HCT116 (cell line): ENCODE results near the gene TMEM131. TPM values are rescaled to one million over a fixed set of nuclear protein-coding genes. Genes with fewer than 3 reads are reported as not detected.

Experiments used
- ATAC-seq: fragments of 200-7000 bp; cut with Tn5 transposase; 2 replicates; pipeline ENCODE4 v1.9.1; 2020; ENCODE audit warnings: mild to moderate bottlenecking, moderate library complexity
- BruUV-seq: library from RNA; stranded (reverse); fragments of 400-500 nt; replicated peaks from 2 replicates; lab custom pipeline; 2021; lab: Mats Ljungman, UMichigan
- CTCF ChIA-PET: fragments of 300-600 bp; sonication (Branson Sonifier 250); formaldehyde crosslinking; loops from one replicate; lab custom pipeline; 2021; ENCODE audit warnings: antibody characterized with exemption; lab: Charles Lee
- POLR2A ChIA-PET: fragments of 300-600, 350-600 bp; sonication (Branson Sonifier 250); formaldehyde crosslinking; loops from one replicate; lab custom pipeline; 2021; ENCODE audit warnings: antibody characterized with exemption; lab: Charles Lee
- RAD21 ChIA-PET, 2 experiments: fragments of 300-600 bp; sonication (Branson Sonifier 250); formaldehyde crosslinking; loops; one replicate each; lab custom pipeline; 2023; ENCODE audit warnings: low total read pairs in 2 of 2; ENCODE audit not compliant: uncharacterized antibody in 2 of 2, unreplicated experiment in 2 of 2, low non-redundant PET in 1 of 2; lab: Charles Lee
- DNase-seq: peaks from one replicate; pipeline ENCODE4 v3.0.0-alpha.2; 2010; ENCODE audit warnings: low read depth, low spot score
- H2AFZ ChIP-seq: fragments of 200-600 bp; shearing (Covaris generic), sonication (generic); 2 replicates; pipeline ENCODE4 v1.6.1; 2017; ENCODE audit warnings: low read depth, mixed run types, mixed read lengths, antibody characterized with exemption, low read length; ENCODE audit not compliant: poor library complexity, severe bottlenecking
- H3K27ac ChIP-seq: 2 replicates; pipeline ENCODE4 v1.5.1; 2012; ENCODE audit warnings: low read depth, low read length
- H3K27me3 ChIP-seq: fragments of 200-600 bp; sonication (generic); 2 replicates; pipeline ENCODE4 v1.6.1; 2016; ENCODE audit warnings: mixed run types, low read length, mixed read lengths; ENCODE audit not compliant: insufficient read depth
- H3K36me3 ChIP-seq, 2 experiments: fragments of 200-500 bp in 1 of 2; fragments of 200-600 bp in 1 of 2; sonication (Bioruptor generic) in 1 of 2; sonication (generic) in 1 of 2; 2 replicates each; pipeline versions ENCODE4 v1.5.1 to v1.6.1; 2014 to 2016; ENCODE audit warnings: low read length in 2 of 2, inconsistent platforms in 1 of 2, mixed read lengths in 1 of 2, mixed run types in 1 of 2; ENCODE audit not compliant: insufficient read depth in 2 of 2, control insufficient read depth in 1 of 2
- H3K4me1 ChIP-seq, 2 experiments: fragments of 200-600 bp in 1 of 2; sonication (generic) in 1 of 2; 2 replicates each; pipeline versions ENCODE4 v1.5.1 to v1.6.1; 2012 to 2017; ENCODE audit warnings: low read length in 2 of 2, inconsistent platforms in 1 of 2, mild to moderate bottlenecking in 1 of 2, mixed read lengths in 1 of 2, mixed run types in 1 of 2, moderate library complexity in 1 of 2; ENCODE audit not compliant: insufficient read depth in 2 of 2, control insufficient read depth in 1 of 2
- H3K4me2 ChIP-seq: fragments of 200-600 bp; sonication (generic); 2 replicates; pipeline ENCODE4 v1.6.1; 2017; ENCODE audit warnings: mixed run types, low read length, mixed read lengths
- H3K4me3 ChIP-seq, 2 experiments: fragments of 200-600 bp in 1 of 2; sonication (generic) in 1 of 2; replicated peaks in 1 of 2; 2 replicates each; pipeline ENCODE4 v1.5.1; 2011 to 2016; ENCODE audit warnings: low read length in 2 of 2, control low read depth in 1 of 2, low read depth in 1 of 2, mild to moderate bottlenecking in 1 of 2, mixed read lengths in 1 of 2, mixed run types in 1 of 2
- H3K79me2 ChIP-seq: fragments of 200-600 bp; sonication (generic); 2 replicates; pipeline ENCODE4 v1.6.1; 2017; ENCODE audit warnings: mild to moderate bottlenecking, mixed run types, low read length, moderate library complexity, mixed read lengths; ENCODE audit not compliant: insufficient read depth
- H3K9ac ChIP-seq: fragments of 200-600 bp; sonication (generic); 2 replicates; pipeline ENCODE4 v1.6.1; 2016; ENCODE audit warnings: low read length, mixed read lengths
- H3K9me2 ChIP-seq: fragments of 200-600 bp; sonication (generic), shearing (Covaris generic); 2 replicates; pipeline ENCODE4 v1.6.1; 2017; ENCODE audit warnings: mixed run types, mild to moderate bottlenecking, moderate library complexity; ENCODE audit not compliant: insufficient read depth
- H3K9me3 ChIP-seq, 2 experiments: fragments of 200-500 bp in 1 of 2; fragments of 200-600 bp in 1 of 2; sonication (Bioruptor generic) in 1 of 2; sonication (generic) in 1 of 2; 2 replicates each; pipeline ENCODE4 v1.6.1; 2014 to 2017; ENCODE audit warnings: low read length in 2 of 2, mixed read lengths in 2 of 2, inconsistent platforms in 1 of 2, low read depth in 1 of 2, mild to moderate bottlenecking in 1 of 2, mixed run types in 1 of 2, moderate library complexity in 1 of 2; ENCODE audit not compliant: control insufficient read depth in 1 of 2, insufficient read depth in 1 of 2
- H4K20me1 ChIP-seq: fragments of 200-600 bp; sonication (generic), shearing (Covaris generic); 2 replicates; pipeline ENCODE4 v1.6.1; 2017; ENCODE audit warnings: mixed run types, mild to moderate bottlenecking, moderate library complexity; ENCODE audit not compliant: insufficient read depth
- ELF1 ChIP-seq: IDR thresholded peaks from 2 replicates; pipeline ENCODE4 v1.6.1; 2012; ENCODE audit warnings: low read depth, borderline replicate concordance
- EZH2phosphoT487 ChIP-seq: fragments of 200-600 bp; IDR thresholded peaks from 2 replicates; pipeline ENCODE4 v1.6.1; 2018; ENCODE audit warnings: antibody characterized with exemption, borderline replicate concordance
- SP1 ChIP-seq: IDR thresholded peaks from 2 replicates; pipeline ENCODE4 v1.6.1; 2012; ENCODE audit warnings: low read depth
- YY1 ChIP-seq: IDR thresholded peaks from 2 replicates; pipeline ENCODE4 v1.6.1; 2011; ENCODE audit warnings: low read length, low read depth, moderate library complexity, mild to moderate bottlenecking; ENCODE audit not compliant: insufficient replicate concordance; ENCODE audit errors: extremely low read depth
- intact Hi-C: fragments of 100-400 bp; cut with micrococcal nuclease; formaldehyde crosslinking; loops from 2 replicates; pipeline ENCODE4 v1.10.0; 2022
- total RNA-seq: library from RNA; stranded (reverse); gene quantifications from one replicate; pipeline ENCODE4 v1.2.1, GENCODE V29; 2021; ENCODE audit not compliant: unreplicated experiment
- TF ChIP-seq, protein P1 (sequence below): IDR thresholded peaks from 2 replicates; pipeline ENCODE4 v1.6.1; 2012
- TF ChIP-seq, protein P2 (sequence below), 3 experiments: fragments of 200-600 bp in 1 of 3; sonication (generic) in 1 of 3; IDR thresholded peaks in 2 of 3; conservative IDR thresholded peaks in 1 of 3; 2 replicates each; pipeline ENCODE4 v1.5.1; 2012 to 2017; ENCODE audit warnings: low read depth in 2 of 3, low read length in 2 of 3, antibody characterized with exemption in 1 of 3, borderline replicate concordance in 1 of 3, control low read depth in 1 of 3, mild to moderate bottlenecking in 1 of 3, mixed read lengths in 1 of 3, mixed run types in 1 of 3, moderate library complexity in 1 of 3; ENCODE audit not compliant: insufficient read depth in 1 of 3

Gene TMEM131
- total RNA-seq, 1 experiment from 2014 or later, result 51.5 TPM

DNA sequence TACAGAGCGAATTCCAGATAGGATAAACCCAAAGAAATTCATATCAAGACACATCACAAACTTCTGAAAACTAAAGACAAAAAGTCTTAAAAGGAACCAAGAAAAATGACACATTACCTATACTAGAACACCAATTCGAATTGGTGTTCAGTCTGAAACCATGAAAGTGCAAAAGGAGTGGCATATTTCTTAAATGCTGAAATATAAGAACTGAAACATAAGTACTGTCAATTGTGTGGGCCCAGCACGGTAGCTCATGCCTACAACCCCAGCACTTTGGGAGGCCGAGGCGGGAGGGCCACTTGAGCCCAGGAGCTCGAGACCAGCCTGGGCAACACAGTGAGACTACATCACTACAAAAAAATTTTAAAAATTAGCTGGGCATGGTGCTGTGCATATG lies 43.4 kb downstream of the TMEM131 start:
- DNase-seq, result no peak
- no peak overlapping the region for H3K9ac ChIP-seq
- ATAC-seq, result no peak
- H3K4me1 ChIP-seq, result peaks cover 0 to 25% of the 10 kb centered on the region in 2 experiments; a peak in 3 of 4 replicates
- POLR2A ChIA-PET, result no interaction called here
- RAD21 ChIA-PET, result no interaction called here
- H4K20me1 ChIP-seq, result peaks cover 4% of the 10 kb centered on the region; the same call in 1 of the 2 replicates
- H3K4me2 ChIP-seq, result no peak overlapping the region
- no peaks in the 10 kb centered on the region for H3K36me3 ChIP-seq
- H3K9me2 ChIP-seq, result no peaks in the 10 kb centered on the region
- intact Hi-C loops, result no loop called here
- H3K27me3 ChIP-seq, result no peaks in the 10 kb centered on the region
- CTCF ChIA-PET, result no interaction called here
- no peak overlapping the region for H3K27ac ChIP-seq
- no peak overlapping the region for H3K4me3 ChIP-seq
- H3K9me3 ChIP-seq, result no peaks in the 10 kb centered on the region
- H2AFZ ChIP-seq, result no peak overlapping the region
- TF ChIP-seq SP1 (no peak), ELF1 (no peak), YY1 (no peak), EZH2phosphoT487 (no peak)
- TF ChIP-seq, protein P1, sequence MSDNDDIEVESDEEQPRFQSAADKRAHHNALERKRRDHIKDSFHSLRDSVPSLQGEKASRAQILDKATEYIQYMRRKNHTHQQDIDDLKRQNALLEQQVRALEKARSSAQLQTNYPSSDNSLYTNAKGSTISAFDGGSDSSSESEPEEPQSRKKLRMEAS, result no peak
- TF ChIP-seq, protein P2, sequence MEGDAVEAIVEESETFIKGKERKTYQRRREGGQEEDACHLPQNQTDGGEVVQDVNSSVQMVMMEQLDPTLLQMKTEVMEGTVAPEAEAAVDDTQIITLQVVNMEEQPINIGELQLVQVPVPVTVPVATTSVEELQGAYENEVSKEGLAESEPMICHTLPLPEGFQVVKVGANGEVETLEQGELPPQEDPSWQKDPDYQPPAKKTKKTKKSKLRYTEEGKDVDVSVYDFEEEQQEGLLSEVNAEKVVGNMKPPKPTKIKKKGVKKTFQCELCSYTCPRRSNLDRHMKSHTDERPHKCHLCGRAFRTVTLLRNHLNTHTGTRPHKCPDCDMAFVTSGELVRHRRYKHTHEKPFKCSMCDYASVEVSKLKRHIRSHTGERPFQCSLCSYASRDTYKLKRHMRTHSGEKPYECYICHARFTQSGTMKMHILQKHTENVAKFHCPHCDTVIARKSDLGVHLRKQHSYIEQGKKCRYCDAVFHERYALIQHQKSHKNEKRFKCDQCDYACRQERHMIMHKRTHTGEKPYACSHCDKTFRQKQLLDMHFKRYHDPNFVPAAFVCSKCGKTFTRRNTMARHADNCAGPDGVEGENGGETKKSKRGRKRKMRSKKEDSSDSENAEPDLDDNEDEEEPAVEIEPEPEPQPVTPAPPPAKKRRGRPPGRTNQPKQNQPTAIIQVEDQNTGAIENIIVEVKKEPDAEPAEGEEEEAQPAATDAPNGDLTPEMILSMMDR (IDR thresholded peaks at IDR 0.05 in 2 of 3, conservative IDR thresholded peaks at IDR 0.05 in 1 of 3; ENCODE audit: borderline replicate concordance in 1 of 3, insufficient read depth in 1 of 3, low read depth in 2 of 3, low read length in 2 of 3), result no peak
- H3K79me2 ChIP-seq, result peaks cover 98% of the 10 kb centered on the region
- no TSS peak for BruUV-seq
